Vagina (tissue), 2 donors: ENCODE measurements around the gene GNAT2. TPM values are rescaled to one million over a fixed set of nuclear protein-coding genes. Genes with fewer than 3 reads are reported as not detected.
A peak's percentile ranks its signal among the peaks of the same experiment; 100 is the strongest.

Experiments used
- DNase-seq, 2 donors: peaks; one replicate each; pipeline ENCODE4 v3.0.0-alpha.2; 2017; ENCODE audit errors: extremely low spot score in 2 of 2
- H3K27ac ChIP-seq: fragments of 200-600 bp; sonication (generic); one replicate; pipeline ENCODE4 v1.5.1; 2019
- H3K27me3 ChIP-seq: fragments of 200-600 bp; sonication (generic); one replicate; pipeline ENCODE4 v1.5.1; 2019
- H3K36me3 ChIP-seq, 2 donors: fragments of 200-600 bp; sonication (generic); one replicate each; pipeline ENCODE4 v1.5.1; 2017 to 2019
- H3K4me1 ChIP-seq: fragments of 200-600 bp; sonication (generic); one replicate; pipeline ENCODE4 v1.5.1; 2019
- H3K4me3 ChIP-seq, 2 donors: fragments of 200-600 bp; sonication (generic); 1 replicate in 1 of 2; 2 replicates in 1 of 2; pipeline ENCODE4 v1.5.1; 2016 to 2019
- H3K9me3 ChIP-seq: fragments of 200-600 bp; sonication (generic); one replicate; pipeline ENCODE4 v1.5.1; 2019
- CTCF ChIP-seq, 3 experiments: fragments of 450-650 bp in 2 of 3; fragments of 200-600 bp in 1 of 3; sonication (generic) in 1 of 3; IDR thresholded peaks; one replicate each; pipeline ENCODE4 v1.5.1; 2017 to 2019; ENCODE audit warnings: antibody characterized with exemption in 3 of 3, mild to moderate bottlenecking in 2 of 3, moderate library complexity in 2 of 3
- POLR2A ChIP-seq, 2 donors: fragments of 450-650 bp; IDR thresholded peaks; one replicate each; pipeline ENCODE4 v1.6.1; 2017; ENCODE audit warnings: antibody characterized with exemption in 2 of 2, mild to moderate bottlenecking in 2 of 2, moderate library complexity in 2 of 2
- POLR2AphosphoS5 ChIP-seq, 2 donors: sonication (generic); formaldehyde crosslinking; IDR thresholded peaks; one replicate each; pipeline ENCODE4 v1.9.0; 2017; ENCODE audit warnings: antibody characterized with exemption in 2 of 2, mild to moderate bottlenecking in 2 of 2, low read depth in 1 of 2; ENCODE audit not compliant: insufficient read depth in 1 of 2
- intact Hi-C: fragments of 100-400 bp; cut with DNase I; formaldehyde crosslinking; loops from one replicate; pipeline ENCODE4 v1.15.1; 2023
- total RNA-seq: library from RNA; depleted of rRNA; stranded (reverse); fragments of >200 nt; gene quantifications from one replicate; pipeline ENCODE4 v1.2.3, GENCODE V29; 2016

GNAT2 gene
- total RNA-seq, 1 donor from 2014 or later, result not detected

- Histone ChIP-seq H3K36me3 (peaks cover 0 to 31% of the 10 kb centered on the region in 2 donors), H3K4me3 (peak overlapping the region; percentile 15 to 35), H3K9me3 (no peaks in the 10 kb centered on the region), H3K4me1 (peaks cover 55% of the 10 kb centered on the region), H3K27me3 (no peaks in the 10 kb centered on the region), H3K27ac (peak overlapping the region; percentile 91)
- TF ChIP-seq POLR2A (IDR thresholded peaks at IDR 0.05) (no peak), POLR2AphosphoS5 (IDR thresholded peaks at IDR 0.05; ENCODE audit: insufficient read depth in 1 of 2, low read depth in 1 of 2) (peak in 1 of 2 donors; percentile 1)
- intact Hi-C loops, result loop anchor here (10.0 kb wide), 1 partner anchor 80 kb away; the partner anchor contains the start of gene GNAI3
- DNase-seq, result no peak
These were observed 5.0 kb upstream of the GNAT2 start for GRCh38 chr1:109624201-109625010.

GRCh38 chr1:109623601-109624161 lies 4.3 kb upstream of the GNAT2 start:
- peak overlapping the region; percentile 15 to 35 for H3K4me3 ChIP-seq
- H3K27me3 ChIP-seq, result no peaks in the 10 kb centered on the region
- DNase-seq, result no peak
- no peaks in the 10 kb centered on the region for H3K9me3 ChIP-seq
- TF ChIP-seq POLR2A (IDR thresholded peaks at IDR 0.05), result no peak
- peak in 1 of 2 donors; percentile 60 for TF ChIP-seq POLR2AphosphoS5 (IDR thresholded peaks at IDR 0.05; ENCODE audit: insufficient read depth in 1 of 2, low read depth in 1 of 2)
- no peak for TF ChIP-seq CTCF (IDR thresholded peaks at IDR 0.05)
- intact Hi-C loops, result loop anchor here (10.0 kb wide), 1 partner anchor 79 kb away; the partner anchor contains the start of gene GNAI3
- H3K36me3 ChIP-seq, result peaks cover 0 to 25% of the 10 kb centered on the region in 2 donors
- H3K27ac ChIP-seq, result peak overlapping the region; percentile 91
- H3K4me1 ChIP-seq, result peaks cover 62% of the 10 kb centered on the region

- H3K36me3 ChIP-seq, result peaks cover 0 to 17% of the 10 kb centered on the region in 2 donors
- peak overlapping the region in 1 of 2 donors; percentile 15 for H3K4me3 ChIP-seq
- H3K4me1 ChIP-seq, result peaks cover 64% of the 10 kb centered on the region
- TF ChIP-seq POLR2A (IDR thresholded peaks at IDR 0.05) (no peak), POLR2AphosphoS5 (IDR thresholded peaks at IDR 0.05; ENCODE audit: insufficient read depth in 1 of 2, low read depth in 1 of 2) (no peak), CTCF (IDR thresholded peaks at IDR 0.05) (no peak)
- no peaks in the 10 kb centered on the region for H3K9me3 ChIP-seq
- H3K27ac ChIP-seq, result peak overlapping the region; percentile 91
- no peaks in the 10 kb centered on the region for H3K27me3 ChIP-seq
- intact Hi-C loops, result loop anchor here (10.0 kb wide), 1 partner anchor 78 kb away; the partner anchor contains the start of gene GNAI3
- no peak for DNase-seq
These were observed 3.5 kb upstream of the GNAT2 start for GRCh38 chr1:109622895-109623294.

- Histone ChIP-seq H3K4me3 (peak overlapping the region in 1 of 2 donors; percentile 69), H3K9me3 (no peaks in the 10 kb centered on the region), H3K36me3 (peaks cover 0 to 13% of the 10 kb centered on the region in 2 donors), H3K27me3 (no peaks in the 10 kb centered on the region), H3K4me1 (peaks cover 64% of the 10 kb centered on the region), H3K27ac (peak overlapping the region; percentile 91)
- TF ChIP-seq POLR2A (IDR thresholded peaks at IDR 0.05), result no peak
- no peak for TF ChIP-seq CTCF (IDR thresholded peaks at IDR 0.05)
- no peak for TF ChIP-seq POLR2AphosphoS5 (IDR thresholded peaks at IDR 0.05; ENCODE audit: insufficient read depth in 1 of 2, low read depth in 1 of 2)
- DNase-seq, result no peak
- intact Hi-C loops, result loop anchor here (10.0 kb wide), 1 partner anchor 78 kb away; the partner anchor contains the start of gene GNAI3
These were observed 2.9 kb upstream of the GNAT2 start for GRCh38 chr1:109622137-109622892.
